ENCODE results near the gene CRLF1. TPM values are rescaled to one million over a fixed set of nuclear protein-coding genes. Genes with fewer than 3 reads are reported as not detected.
A peak's percentile ranks its signal among the peaks of the same experiment; 100 is the strongest.

The CRLF1 gene
- total RNA-seq, 6 experiments from 2014 or later: 0.27 to 2.9 (median 1.2) TPM; not detected in 3

DNA sequence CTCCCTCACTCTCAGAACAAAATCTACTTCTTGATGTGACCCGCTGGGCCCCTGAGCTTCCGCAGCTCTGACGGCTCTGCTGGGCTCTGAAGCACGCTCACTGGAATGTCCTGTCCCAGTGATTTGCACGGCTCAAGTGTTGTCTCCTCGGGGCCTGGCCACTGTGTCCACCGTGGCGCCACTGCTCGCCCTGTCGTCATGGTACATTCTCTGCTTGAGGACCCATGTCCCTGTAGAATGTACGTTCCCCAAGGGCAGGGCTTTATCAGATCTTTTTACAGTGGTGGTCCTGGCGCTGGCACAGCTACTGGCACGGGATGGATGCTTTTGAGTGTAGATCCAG, 42.3 kb upstream of the CRLF1 start:
- ATAC-seq (peak in 1 of 4 donors; percentile 9), DNase-seq (no peak)
- intact Hi-C loops (cut with DNase I): no loop called here
- no peaks in the 10 kb centered on the region for H3K27me3 ChIP-seq
- H3K4me3 ChIP-seq: no peak overlapping the region
- WGBS (ENCODE audit: insufficient coverage, low coverage, low lambda C conversion rate, missing lambda C conversion rate): 89% methylated on average over 6 of the region's 13 CpGs
- no peaks in the 10 kb centered on the region for H3K4me1 ChIP-seq
- H3K9me3 ChIP-seq: no peaks in the 10 kb centered on the region
- TF ChIP-seq POLR2A (IDR thresholded peaks at IDR 0.05): no peak
- TF ChIP-seq, protein P1, sequence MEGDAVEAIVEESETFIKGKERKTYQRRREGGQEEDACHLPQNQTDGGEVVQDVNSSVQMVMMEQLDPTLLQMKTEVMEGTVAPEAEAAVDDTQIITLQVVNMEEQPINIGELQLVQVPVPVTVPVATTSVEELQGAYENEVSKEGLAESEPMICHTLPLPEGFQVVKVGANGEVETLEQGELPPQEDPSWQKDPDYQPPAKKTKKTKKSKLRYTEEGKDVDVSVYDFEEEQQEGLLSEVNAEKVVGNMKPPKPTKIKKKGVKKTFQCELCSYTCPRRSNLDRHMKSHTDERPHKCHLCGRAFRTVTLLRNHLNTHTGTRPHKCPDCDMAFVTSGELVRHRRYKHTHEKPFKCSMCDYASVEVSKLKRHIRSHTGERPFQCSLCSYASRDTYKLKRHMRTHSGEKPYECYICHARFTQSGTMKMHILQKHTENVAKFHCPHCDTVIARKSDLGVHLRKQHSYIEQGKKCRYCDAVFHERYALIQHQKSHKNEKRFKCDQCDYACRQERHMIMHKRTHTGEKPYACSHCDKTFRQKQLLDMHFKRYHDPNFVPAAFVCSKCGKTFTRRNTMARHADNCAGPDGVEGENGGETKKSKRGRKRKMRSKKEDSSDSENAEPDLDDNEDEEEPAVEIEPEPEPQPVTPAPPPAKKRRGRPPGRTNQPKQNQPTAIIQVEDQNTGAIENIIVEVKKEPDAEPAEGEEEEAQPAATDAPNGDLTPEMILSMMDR (IDR thresholded peaks at IDR 0.05): no peak
- peak overlapping the region; percentile 24 to 54 (median 47) for H3K27ac ChIP-seq
- H3K36me3 ChIP-seq: no peaks in the 10 kb centered on the region

DNA sequence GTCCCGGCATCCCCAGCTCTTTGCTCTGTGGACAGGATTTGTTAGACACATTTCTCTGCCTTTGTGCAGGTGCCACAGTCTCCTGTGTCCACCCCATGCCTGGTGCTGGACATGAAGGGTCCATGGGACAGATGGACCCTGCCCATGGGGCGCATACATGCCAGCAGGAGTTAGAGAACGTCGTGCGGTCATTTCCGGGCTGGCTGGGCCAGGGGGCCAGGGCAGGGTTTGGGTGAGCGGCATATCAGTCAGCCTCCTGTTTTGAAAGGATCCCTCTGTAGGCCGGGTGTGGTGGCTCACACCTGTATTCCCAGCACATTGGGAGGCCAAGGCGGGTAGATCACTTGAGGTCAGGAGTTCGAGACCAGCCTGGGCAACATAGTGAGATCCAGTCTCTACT, 41.2 kb upstream of the CRLF1 start:
- ATAC-seq: no peak
- Histone ChIP-seq H3K9me3 (no peaks in the 10 kb centered on the region), H3K36me3 (no peaks in the 10 kb centered on the region), H3K4me3 (no peak overlapping the region), H3K27ac (no peak overlapping the region), H3K4me1 (no peaks in the 10 kb centered on the region), H3K27me3 (no peaks in the 10 kb centered on the region)
- 100% methylated on average over 2 of the region's 10 CpGs for WGBS (ENCODE audit: insufficient coverage, low coverage, low lambda C conversion rate, missing lambda C conversion rate)
- DNase-seq: no peak
- TF ChIP-seq POLR2A (IDR thresholded peaks at IDR 0.05): no peak
- intact Hi-C loops (cut with DNase I): no loop called here

DNA sequence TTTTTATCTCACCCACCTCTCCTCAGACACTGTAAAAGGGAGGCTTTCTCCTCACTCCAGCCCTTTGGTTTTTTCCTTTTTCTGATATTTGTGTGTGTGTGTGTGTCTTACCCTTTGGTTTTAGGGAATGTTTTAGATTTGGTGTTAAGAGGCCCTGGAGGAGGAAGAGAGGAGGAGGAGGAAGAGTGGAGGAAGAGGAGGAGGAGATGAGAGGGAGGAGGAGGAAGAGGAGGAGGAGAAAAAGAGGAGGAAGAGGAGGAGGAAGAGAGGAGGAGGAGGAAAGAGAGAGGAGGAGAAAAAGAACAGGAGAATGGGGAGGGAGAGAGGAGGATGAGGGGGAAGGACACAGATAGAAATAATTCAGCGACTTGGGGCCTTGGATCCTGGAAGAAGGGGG, 40.8 kb upstream of the CRLF1 start:
- Histone ChIP-seq H3K4me1 (no peaks in the 10 kb centered on the region), H3K36me3 (no peaks in the 10 kb centered on the region), H3K27me3 (no peaks in the 10 kb centered on the region), H3K9me3 (no peaks in the 10 kb centered on the region), H3K27ac (no peak overlapping the region), H3K4me3 (no peak overlapping the region)
- intact Hi-C loops (cut with DNase I): no loop called here
- no peak for DNase-seq
- ATAC-seq: no peak
- WGBS (ENCODE audit: insufficient coverage, low coverage, low lambda C conversion rate, missing lambda C conversion rate): 75% methylated on average over 1 of the region's 1 CpG
- TF ChIP-seq, protein P1 (IDR thresholded peaks at IDR 0.05): no peak
- TF ChIP-seq POLR2A (IDR thresholded peaks at IDR 0.05): no peak

DNA sequence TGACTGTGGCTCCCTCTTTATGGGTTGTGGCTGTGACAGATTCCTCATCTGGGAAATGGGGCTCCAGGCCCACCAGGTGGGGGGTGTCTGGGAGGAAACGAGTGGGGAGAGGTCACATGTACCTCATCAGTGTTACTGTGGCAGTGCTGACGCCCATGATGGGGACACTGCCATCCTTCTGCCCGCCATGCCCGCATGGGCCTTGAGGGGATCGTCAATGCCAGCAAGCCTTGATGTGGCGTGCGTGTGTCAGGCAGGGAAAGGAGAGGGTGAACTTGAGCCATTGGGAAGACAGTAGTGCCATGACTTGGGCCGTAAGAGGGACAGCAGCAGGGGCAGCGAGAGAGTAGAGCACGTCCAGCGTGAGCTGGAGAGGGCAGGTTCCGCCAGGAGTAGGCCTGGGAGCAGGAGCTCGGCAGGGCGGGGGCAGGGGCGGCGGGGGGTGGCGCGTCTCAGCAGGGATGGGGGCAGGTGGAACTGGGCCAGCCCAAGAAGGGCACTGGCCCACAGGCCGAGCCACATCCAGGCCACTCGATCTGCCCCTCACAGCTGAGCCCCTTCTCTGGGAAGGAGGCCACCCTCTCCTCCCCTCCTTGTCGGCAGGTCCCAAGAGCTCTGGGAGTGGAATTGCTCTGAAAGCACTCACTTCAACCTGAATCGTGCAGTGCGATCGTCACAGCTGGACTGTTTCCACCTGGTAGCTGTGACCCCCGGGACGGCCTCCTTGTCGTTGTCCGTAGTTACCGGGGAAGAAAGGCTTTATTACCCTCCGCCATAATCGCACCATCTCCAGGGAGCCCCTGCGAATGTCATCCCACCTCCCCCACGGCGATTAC, 40.2 kb upstream of the CRLF1 start:
- Histone ChIP-seq H3K27me3 (no peaks in the 10 kb centered on the region), H3K4me1 (no peaks in the 10 kb centered on the region), H3K36me3 (no peaks in the 10 kb centered on the region), H3K4me3 (no peak overlapping the region), H3K27ac (no peak overlapping the region), H3K9me3 (no peaks in the 10 kb centered on the region)
- DNase-seq: no peak
- no peak for ATAC-seq
- WGBS (ENCODE audit: insufficient coverage, low coverage, low lambda C conversion rate, missing lambda C conversion rate): 100% methylated on average over 3 of the region's 34 CpGs
- TF ChIP-seq, protein P1 (IDR thresholded peaks at IDR 0.05): no peak
- no peak for TF ChIP-seq POLR2A (IDR thresholded peaks at IDR 0.05)
- intact Hi-C loops (cut with DNase I): no loop called here

DNA sequence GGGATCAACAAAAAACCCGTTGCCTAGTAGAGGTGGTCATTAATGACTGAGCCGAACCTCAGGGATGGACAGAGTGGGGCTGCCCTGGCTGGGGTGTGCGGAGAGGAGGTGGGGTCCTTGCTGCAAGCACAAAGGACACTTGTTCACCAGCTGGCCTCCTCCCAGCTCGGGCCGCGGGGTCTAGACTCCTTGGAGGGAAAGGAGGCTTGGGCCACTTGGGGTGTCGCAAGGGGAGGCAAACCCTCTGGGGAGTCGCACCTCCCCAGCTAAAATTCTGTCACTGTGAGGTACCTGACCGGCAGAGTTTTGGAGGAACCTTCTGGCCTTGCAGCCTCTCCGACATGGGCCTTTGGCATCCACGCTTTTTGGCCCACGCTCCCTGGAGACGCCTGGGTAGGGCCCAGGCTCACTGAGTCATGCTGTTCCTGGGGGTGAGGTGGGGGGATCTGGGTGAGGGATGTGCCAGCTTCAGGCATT, 38.5 kb upstream of the CRLF1 start:
- H3K27me3 ChIP-seq: no peaks in the 10 kb centered on the region
- WGBS (ENCODE audit: insufficient coverage, low coverage, low lambda C conversion rate, missing lambda C conversion rate): 71% methylated on average over 3 of the region's 13 CpGs
- H3K9me3 ChIP-seq: no peaks in the 10 kb centered on the region
- TF ChIP-seq, protein P1 (IDR thresholded peaks at IDR 0.05): no peak
- TF ChIP-seq POLR2A (IDR thresholded peaks at IDR 0.05): no peak
- no peak for DNase-seq
- intact Hi-C loops (cut with DNase I): no loop called here
- H3K36me3 ChIP-seq: no peaks in the 10 kb centered on the region
- no peak overlapping the region for H3K4me3 ChIP-seq
- no peak overlapping the region for H3K27ac ChIP-seq
- no peaks in the 10 kb centered on the region for H3K4me1 ChIP-seq
- ATAC-seq: no peak
